Middle frontal gyrus (tissue), 1 donor: Measurements from ENCODE around the gene ZNF362.
"Not testable (repeated sequence)": the region's sequence is repeated elsewhere in the genome, so short reads cannot be mapped to it uniquely, and the experiment has no call there.

ENCODE experiments used
- DNase-seq: peaks from one replicate; pipeline ENCODE4 v3.0.0-alpha.2; 2015; ENCODE audit warnings: low spot score; ENCODE audit errors: extremely low spot score

Gene ZNF362

DNA sequence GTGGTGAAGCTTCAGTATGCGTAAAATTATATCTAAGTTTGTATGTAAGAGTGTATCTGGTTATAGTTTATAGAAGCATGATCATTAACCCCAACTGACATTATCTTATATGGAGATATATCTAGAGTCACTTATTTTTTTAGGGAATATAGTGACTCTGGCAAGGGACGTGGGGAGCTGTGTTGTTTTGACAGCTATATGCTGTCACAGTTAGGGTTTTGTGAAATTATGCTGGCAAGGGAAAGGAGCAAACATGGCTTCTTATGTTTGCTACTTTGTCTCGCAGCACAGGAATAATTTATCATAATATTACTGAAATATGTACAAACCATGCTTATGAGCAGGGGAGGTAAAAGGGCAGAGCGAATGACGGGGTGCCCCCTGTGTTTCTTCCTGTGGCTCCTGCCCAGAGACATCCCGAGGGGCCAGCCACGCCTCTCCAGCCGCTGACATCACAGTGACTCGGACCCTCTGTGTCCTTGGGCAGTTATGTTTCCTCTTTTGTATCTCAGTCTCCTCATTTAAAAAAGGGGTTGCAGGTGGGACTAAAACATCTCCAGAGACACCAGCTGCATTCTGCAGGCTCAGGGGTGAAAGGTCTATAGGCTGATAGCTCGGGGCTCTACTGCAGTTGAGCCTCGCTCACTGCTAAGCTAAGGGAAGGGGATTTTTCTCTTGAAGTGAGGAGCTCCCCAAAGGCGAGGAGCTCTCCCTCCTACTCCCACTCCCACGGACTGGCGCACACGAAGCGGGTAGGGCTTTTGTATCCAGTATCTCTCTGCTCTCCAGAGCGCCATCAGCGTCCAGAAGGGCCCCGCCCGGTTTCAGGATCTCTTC lies 49.7 kb downstream of the ZNF362 start:
- DNase-seq, result no peak

DNA sequence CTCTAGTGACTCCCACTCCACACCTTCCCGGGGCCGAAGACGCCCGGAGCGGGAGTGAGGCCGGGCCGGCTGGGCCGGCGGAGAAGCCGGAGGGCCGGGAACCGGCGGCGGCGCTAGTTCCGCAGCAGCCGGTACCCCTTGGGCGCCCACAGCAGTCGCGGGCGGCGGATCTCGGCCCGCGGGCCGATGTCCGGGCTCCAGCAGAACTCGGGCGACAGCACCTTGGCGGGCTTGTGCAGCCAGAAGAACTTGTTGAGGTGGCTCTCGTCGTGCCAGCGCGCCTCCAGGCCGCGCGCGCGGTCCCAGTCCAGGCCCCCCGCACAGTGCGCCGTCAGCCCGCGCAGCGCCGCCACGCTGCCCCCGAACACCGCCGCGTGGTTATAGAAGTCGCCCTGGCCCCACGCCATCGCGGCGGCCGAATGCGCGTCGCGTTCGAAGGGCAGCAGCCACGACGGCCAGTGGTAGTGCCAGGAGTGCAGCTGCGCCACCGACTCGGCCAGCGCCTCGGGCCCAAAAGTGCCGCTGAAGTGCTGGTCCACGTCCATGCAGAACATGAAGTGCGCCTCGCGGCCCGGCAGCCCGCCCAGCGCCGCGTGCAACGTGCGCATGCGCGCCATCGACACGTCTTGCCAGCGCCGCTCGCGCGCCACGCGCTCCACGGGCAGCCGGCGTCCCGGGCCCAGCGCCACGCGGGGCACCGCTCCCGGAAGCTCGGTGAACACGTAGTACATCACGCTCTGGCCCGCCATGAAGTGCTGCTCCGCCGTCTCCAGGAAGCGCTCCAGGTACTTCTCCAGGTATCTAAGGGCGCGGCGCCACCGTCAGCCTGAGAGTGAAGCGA lies 50.6 kb downstream of the ZNF362 start:
- DNase-seq, result no peak

DNA sequence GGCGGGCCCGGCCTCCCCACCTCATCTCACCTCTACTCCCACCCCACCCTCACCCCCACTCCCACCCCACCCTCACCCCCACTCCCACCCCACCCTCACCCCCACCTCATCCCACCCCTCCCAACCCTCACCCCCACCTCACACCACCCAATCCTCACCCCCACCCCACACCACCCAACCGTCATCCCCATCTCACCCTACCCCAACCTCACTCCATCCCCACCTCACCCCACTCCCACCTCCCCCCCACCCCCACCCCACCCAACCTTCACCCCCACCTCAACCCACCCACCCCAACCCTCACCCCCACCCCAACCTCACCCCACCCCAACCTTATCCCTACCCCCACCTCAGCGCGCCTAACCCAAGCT lies 51.2 kb downstream of the ZNF362 start:
- DNase-seq, result no peak

DNA sequence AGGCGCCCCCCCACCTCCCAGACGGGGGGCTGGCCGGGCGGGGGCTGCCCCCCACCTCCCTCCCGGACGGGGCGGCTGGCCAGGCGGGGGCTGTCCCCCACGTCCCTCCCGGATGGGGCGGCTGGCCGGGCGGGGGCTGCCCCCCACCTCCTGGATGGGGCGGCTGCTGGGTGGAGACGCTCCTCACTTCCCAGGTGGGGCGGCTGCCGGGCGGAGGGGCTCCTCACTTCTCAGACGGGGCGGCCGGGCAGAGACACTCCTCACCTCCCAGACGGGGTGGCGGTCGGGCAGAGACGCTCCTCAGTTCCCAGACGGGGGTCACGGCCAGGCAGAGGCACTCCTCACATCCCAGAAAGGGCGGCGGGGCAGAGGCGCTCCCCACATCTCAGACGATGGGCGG lies 53.1 kb downstream of the ZNF362 start:
- not testable (repeated sequence) for DNase-seq

DNA sequence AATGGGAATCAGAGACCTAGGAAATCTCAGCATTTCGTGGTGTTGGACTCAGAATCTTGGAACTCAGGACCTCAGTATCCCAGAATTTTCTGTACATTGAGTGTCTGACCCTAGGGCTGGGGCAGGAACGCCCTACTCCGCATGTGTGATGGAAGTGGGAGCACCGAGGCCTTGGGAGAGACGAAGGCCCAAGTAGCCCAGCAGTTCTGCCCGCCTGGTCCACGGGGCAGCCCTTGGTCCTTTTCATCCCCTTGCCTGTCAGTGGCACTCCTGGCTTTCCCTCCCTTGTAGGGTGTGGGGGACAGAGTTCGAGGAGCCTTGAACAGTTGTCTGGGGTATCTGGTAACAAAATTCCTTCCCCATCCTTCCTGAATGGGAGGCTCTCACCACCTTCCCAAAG lies 54.4 kb downstream of the ZNF362 start:
- no peak for DNase-seq

DNA sequence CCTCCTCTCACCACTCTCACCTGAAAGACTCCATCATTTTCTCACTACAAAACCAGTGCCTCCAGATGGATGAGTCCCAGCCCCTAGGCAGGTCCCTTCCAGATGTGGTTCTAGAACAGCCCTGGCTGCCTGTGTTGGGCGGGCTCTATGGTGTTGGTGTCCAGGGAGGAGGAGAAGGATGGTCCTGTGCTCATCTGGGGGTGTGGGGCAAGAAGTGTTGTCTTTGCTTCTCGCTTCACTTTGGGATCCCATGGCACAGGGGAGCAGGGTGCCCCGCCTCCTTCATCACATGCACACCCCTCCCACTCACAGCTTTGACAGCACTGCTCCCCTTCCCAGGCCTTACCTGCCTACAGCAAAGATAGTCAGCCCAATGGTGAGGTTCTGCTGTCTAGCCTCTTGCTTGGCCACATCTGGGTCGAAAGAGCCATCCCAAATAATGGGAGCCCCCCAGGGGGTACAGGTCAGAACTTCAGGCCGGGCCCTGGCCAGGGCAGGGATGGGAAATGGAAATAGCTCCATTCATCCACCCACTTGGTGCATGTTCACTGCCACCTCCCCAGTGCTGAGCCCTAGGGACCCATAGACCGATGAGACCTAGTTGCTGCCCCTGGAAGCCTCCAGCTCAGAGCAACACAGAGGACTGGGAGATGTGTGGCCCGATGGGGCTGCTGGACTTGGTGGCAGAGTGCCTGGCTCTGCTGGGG lies 55.6 kb downstream of the ZNF362 start:
- DNase-seq, result no peak

DNA sequence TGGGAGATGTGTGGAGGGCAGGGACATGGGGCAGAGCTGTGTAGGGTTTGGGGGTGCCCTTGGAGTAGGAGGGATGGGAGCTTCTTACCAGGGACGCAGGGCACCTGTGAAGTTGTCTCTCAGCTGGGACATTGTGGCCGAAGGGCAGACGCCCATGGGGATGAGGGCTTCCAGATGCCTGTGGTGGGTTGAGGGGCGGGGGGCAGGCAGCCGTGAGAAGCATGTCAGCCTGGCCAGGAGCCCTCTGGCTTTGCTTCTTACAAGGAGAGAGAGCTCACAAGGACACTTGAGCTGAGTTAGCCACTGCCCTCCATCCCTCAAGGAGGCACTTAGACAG lies 56.1 kb downstream of the ZNF362 start:
- no peak for DNase-seq

DNA sequence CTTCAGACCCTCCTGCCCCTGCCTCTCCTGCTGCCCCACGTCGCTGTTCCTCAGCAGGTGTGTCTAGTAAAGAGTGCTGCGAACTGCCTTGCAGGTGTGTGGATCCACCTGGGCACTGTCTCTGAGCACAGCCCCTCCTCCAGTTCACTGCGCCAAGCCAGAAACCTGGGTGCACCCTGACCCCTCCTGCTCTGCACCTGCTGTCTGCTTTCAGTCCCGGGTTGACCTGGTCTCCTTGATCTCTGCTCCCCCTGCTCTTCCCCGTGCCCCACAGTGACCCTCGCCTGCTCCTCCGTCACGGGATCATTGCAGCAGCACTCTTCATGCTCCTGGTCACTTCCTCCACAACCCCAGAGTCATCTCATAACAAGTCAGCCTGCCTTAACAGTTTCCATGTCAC lies 58.1 kb downstream of the ZNF362 start:
- no peak for DNase-seq

DNA sequence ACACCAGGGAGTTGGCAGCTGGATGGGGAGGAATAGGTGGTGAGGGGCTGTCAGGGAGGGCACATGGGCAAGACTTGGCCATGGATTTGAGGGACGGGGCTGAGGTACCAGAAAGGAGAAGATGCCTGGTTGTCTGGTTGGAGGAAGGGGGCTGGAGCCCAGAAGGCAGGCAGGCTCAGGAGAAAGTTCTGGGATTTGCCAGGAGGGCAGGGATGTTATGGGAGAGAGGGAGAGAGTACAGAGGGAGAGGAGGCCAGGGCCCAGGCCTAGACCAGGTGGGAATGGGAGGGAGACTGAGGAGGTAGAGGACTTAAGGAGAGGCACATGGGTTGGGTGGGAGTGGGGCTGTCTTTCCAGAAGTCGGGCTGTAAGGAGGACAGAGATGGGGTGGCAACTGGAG lies 60.3 kb downstream of the ZNF362 start:
- DNase-seq, result no peak

DNA sequence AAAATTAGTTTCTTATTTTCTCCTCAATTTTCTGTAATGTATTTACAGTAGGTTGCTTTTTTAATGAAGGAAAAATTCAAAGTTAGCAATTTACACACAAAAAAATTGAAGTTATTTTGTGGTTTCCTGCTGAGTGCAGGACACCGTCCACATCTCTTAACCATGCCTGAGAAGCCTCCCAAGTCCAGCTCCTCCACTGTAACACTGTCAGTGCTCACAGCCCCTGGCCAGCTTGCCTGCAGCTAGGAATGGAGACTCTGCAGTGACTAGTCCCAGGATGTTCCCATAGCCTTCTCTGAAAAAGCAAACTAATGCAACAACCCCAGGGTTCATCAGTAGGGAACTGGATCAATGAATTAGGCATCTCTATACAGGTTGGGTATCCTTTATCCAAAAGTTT lies 61.1 kb downstream of the ZNF362 start:
- DNase-seq, result no peak

DNA sequence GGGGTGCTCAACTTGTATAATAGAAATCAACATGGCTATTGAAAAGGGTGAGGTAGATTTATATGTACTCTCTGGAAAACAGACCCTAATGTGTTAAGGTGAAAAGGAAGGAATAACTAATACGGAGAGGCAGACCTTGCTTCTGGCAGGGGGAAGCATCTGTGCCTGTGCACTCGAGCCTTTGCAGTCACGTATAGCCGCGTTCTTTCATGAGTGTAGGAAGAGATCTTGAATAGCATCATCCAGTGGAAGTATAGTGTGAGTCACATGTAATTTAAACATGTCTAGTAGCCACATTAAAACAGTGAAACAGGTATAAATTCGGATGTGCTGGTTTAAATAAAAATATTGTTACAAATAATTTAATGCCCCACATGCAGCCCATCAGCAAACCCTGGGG lies 61.7 kb downstream of the ZNF362 start:
- no peak for DNase-seq

DNA sequence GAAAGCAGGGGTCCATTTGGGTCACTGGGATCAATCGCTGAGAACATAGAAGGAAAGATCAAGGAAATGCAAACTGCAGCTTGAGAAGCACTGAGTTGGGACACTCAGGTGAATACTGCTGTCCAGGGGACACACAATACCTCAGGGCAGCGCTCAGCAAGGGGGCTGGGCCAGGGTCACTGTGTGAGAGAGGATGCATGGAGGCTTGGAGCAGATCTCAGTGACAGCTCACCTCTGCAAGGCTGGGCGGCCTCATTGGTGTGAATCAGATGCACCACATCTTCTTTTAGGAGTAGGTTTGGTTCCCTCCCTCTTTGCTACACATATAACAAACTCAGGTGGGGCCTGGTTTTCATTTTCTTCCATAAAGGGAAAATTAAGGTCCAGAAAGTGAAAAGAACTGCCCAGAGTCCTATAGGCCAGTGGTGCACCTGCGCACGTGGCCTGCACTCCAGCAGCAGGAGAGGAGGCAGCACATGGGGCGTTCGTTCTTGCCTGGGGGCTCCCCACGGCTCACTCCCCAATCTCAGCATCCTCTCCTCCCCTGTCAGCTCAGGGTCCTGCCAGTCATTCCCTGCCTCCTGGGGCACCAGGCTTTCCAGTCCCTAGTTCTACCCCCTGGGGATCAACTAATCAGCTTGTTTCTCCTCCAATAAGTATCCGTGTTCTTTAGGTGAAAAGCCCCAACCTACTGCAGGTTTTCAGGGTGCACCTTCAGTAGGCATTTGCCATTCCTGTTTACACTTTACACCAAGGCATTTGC lies 63.1 kb downstream of the ZNF362 start:
- DNase-seq, result no peak

DNA sequence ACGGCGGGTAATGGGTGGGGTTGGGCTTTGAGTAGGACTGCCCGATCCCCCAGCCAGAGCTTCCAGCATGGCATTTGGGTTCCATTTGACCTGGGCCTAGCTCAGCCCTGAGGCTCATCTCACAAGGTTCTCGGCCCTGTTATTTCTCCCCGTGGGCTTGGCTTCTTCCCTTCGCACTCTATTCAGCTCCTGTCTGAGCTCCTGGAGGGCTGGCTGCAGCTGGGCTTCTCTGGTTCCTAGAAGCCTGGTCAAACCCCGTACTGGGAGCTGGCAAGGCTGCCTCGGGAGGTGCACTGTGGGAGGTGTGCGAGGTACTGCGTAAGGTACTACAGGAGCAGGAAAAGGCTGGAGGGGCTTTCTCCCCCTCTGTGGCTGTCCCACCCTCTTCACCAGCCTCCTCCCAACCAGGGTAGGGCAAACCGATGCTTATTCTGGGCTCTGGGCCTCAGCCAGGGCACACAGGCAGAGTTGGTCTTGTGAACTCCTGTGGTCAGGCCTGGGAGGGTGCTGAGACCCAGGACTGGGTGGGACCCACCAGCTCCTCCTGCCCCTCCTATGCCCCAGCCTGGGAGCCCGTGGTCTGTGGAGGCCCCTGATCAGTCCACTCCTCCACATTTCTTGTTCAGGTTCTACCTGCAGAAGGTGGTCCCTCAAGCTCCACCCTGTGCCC lies 63.8 kb downstream of the ZNF362 start:
- DNase-seq, result no peak

DNA sequence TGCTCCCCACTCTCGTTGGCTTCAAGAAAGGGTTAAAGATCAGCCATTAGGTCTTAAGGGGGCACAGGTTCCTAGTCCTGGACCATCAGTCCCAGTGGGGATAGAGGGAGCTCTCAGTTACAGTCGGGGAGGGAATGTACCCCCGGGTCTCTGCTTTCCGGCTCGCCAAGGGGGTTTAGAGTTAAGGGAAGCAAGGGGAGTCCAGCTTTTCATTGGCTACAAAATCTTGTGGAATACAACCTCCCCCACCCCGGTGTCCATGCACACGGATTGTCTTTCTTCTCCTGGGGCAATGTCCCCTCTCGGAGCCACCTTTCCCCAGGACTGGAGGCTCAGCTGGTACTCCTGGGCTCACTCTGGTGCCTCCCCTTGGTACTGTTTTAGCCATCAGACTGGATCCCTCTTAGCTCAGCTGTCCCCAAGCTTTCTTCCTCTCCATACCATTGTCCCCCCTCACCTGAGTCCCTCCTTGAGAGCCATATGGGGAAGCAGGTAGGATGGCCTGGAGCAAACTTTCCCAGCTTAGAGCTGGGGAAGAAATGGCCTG lies 64.4 kb downstream of the ZNF362 start, which contains the start of gene A3GALT2:
A3GALT2 (minus strand) TSS at position 480 of the 547 bp plus-strand sequence; CDS start at position 480, 0 bp downstream.
- DNase-seq, result no peak

DNA sequence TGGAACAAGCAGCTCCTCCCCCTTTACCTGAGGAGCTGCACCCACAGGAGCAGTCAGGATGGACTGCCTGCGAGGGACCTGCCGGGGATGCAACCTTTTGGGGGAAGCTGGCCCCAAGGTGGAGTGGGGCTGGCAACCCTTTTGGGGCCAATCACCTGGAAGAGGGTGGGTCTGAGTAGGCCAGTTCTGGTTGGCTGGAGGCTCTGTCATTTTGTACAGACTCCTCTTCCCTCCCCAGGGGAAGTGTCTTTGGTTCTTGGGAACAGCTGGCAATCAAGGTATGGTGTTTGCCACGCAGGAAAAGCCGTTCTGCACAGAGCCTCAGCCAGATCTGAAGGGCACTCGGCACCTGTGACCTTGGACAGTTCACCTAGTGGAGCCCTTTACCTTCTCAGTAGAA lies 64.9 kb downstream of the ZNF362 start:
- DNase-seq, result no peak

DNA sequence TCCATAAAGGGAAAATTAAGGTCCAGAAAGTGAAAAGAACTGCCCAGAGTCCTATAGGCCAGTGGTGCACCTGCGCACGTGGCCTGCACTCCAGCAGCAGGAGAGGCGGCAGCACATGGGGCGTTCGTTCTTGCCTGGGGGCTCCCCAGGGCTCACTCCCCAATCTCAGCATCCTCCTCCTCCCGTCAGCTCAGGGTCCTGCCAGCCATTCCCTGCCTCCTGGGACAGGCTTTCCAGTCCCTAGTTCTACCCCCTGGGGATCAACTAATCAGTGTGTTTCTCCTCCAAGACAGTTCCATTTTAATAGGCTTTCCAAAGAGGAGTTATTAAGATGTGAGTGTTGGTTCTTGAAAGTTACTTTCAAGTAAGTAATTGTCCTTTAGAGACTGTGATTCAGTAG lies 65.8 kb downstream of the ZNF362 start:
- no peak for DNase-seq

DNA sequence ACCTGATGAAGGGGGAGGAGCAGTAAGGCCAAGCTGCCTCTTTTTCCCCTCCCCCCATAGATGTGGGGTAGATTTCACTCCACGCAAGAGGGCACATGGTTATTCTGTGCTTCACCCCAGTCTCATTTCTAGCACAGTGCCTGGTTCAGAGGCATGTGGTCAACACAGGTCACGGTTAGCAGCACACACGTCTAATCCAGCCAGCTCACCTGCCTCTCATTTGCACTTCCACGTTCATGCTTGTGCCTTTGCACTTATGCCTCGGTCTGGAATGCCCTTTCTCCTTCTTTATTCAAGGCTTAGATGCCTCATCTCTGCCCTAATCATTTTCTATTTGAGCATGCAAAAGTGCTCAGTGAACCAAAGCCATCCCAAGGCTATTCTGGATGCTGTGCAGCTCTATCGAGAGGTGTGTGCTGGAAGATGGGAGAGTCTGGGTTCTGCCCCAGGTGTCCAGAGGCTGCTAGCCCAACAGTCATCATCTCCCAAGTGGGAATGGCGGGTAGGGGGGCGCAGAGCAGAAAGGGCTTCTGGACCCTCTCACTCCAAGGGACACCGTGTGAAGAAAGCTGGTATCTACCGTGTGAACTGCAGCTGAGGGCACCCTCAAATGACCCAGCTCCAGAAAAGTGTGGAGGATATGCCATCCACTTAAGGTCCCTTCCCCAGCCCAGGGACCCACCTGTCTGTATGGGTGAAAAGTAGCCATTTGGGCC lies 66.7 kb downstream of the ZNF362 start:
- DNase-seq, result no peak

DNA sequence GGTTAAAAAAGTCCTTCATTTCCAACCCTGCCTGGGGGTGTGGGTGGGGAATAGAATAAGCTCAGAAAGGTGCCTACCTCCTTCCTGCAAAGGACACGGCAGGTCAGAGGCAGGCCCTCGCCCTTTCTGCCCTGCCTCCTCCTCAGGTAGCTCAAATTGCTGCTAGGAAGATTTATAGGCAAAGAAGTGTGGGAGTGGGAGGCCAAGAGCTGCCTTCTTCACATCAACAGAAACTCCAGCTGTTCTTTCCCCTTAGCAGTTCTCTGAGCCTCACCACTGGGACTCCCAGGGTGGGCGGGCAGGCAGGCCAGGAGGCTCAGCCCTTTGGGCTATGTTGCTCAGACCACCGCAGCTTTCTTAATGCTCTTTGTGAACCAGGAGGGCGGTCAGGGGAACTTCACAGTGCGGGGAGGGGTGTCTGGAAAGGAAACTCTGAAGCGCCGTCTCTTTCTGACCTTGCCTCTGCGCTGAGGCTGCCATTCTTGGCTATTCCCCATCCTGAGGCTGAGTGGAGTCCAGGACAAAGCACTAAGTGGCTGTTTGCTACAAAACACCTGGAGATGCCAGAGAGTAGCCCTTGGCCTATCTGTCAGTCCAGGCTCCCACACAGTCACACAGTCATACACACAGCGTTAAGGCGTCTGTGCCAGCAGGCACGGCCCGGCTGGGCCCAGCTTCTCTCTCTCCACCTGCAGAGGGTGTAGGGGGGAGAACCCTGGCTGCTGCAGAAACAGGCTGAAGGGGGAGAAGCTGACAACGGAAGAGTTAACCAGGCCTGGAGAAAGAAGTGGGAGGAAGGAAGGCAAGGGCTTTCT lies 67.6 kb downstream of the ZNF362 start:
- no peak for DNase-seq
